Neuron (in vitro differentiated cells): ENCODE data around the gene ZFP57.

ENCODE experiments used
- H2AFZ ChIP-seq: one replicate; pipeline ENCODE4 v1.6.1; 2013; ENCODE audit warnings: low read depth, mild to moderate bottlenecking, inconsistent platforms, low read length, moderate library complexity
- H3K27me3 ChIP-seq: one replicate; pipeline ENCODE4 v1.6.1; 2013; ENCODE audit warnings: low read length; ENCODE audit not compliant: insufficient read depth
- H3K36me3 ChIP-seq: one replicate; pipeline ENCODE4 v1.6.1; 2013; ENCODE audit warnings: low read length; ENCODE audit not compliant: insufficient read depth
- H3K4me1 ChIP-seq: one replicate; pipeline ENCODE4 v1.6.1; 2013; ENCODE audit warnings: low read length; ENCODE audit not compliant: insufficient read depth
- H3K4me3 ChIP-seq: 2 replicates; pipeline ENCODE4 v1.5.1; 2013; ENCODE audit warnings: mild to moderate bottlenecking, low read length, moderate library complexity
- H3K9me3 ChIP-seq: one replicate; pipeline ENCODE4 v1.6.1; 2013; ENCODE audit warnings: low read length

Gene ZFP57

GRCh38 chr6:29680904-29681303, at the start of gene ZFP57:
TSS of gene ZFP57 (minus strand) at chr6:29681152. CDS start at chr6:29677003, 4,149 bp downstream.
- no peaks in the 10 kb centered on the region for H3K36me3 ChIP-seq
- no peak within 1 kb of the TSS for H2AFZ ChIP-seq
- H3K4me3 ChIP-seq: no peak within 1 kb of the TSS
- no peaks in the 10 kb centered on the region for H3K4me1 ChIP-seq
- H3K27me3 ChIP-seq: no peaks in the 10 kb centered on the region
- no peaks in the 10 kb centered on the region for H3K9me3 ChIP-seq

- Histone ChIP-seq H2AFZ (no peak overlapping the region), H3K36me3 (no peaks in the 10 kb centered on the region), H3K27me3 (peaks cover 15% of the 10 kb centered on the region), H3K4me3 (no peak overlapping the region), H3K9me3 (no peaks in the 10 kb centered on the region), H3K4me1 (no peaks in the 10 kb centered on the region)
Measured at GRCh38 chr6:29730575-29731126, 49.7 kb upstream of the ZFP57 start.

DNA sequence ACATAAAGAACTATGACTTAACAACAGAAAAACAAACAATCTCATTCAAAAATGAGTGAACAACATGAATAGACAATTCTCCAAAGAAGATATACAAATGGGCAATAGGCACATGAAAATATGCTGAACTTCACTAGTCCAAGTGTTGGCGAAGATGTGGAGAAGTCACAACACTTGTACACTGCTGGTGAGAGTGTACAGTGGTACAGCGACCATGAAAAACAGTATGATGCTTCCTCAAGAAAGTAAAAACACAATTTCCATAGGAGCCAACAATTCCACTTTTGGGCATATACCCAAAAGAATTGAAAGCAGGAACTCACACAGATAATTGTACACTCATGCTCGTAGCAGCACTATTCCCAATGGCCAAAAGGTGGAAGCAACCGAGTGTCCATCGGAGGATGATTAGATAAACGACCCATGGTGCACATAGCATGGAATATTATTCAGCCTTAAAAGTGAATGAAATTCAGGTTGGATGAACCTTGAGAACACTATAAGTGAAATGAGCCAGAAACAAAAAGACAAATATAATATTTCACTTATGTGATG, 48.9 kb upstream of the ZFP57 start:
- Histone ChIP-seq H3K27me3 (peaks cover 22% of the 10 kb centered on the region), H3K4me1 (no peaks in the 10 kb centered on the region), H2AFZ (no peak overlapping the region), H3K36me3 (no peaks in the 10 kb centered on the region), H3K9me3 (no peaks in the 10 kb centered on the region), H3K4me3 (no peak overlapping the region)

- Histone ChIP-seq H2AFZ (no peak overlapping the region), H3K27me3 (peaks cover 28% of the 10 kb centered on the region)
Measured at GRCh38 chr6:29728875-29729270, 47.9 kb upstream of the ZFP57 start.

DNA sequence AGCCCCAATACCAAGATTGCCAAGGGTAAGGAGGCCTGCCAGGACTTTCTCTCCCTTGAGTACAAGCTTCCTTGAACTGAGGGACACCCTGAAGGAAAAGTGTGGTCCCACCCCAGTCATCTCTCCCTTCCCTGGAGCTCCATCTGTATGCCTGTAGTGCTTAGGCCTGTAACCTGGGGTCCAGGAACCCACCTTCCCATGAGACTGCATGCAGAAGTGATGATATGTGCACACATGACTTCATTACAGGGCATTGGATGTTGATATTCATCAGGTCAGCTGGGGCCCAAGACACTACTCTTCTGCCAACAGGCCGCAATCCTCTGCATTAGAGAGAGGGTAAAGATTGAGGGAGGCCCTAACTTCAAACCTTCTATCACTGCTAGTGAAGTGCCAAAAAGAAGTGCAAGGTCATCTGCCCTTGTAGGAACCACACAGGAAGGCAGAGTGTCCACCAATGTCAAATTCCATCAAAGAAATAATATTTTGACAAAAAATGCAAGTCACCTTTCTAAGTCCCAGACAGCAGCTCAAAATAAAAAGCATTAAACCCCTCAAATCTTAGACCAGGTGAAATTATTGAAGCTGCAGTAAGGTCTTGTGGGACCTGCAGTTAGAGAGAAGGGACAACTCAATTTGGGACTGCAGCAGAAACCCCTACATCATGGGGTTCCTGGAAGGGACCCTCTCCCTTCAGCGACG, 47.4 kb upstream of the ZFP57 start:
- Histone ChIP-seq H3K27me3 (peaks cover 34% of the 10 kb centered on the region), H3K36me3 (no peaks in the 10 kb centered on the region), H3K4me3 (no peak overlapping the region), H3K9me3 (peaks cover 4% of the 10 kb centered on the region), H3K4me1 (no peaks in the 10 kb centered on the region), H2AFZ (no peak overlapping the region)

More at GRCh38 chr6:29728875-29729270, 47.9 kb upstream of the ZFP57 start:
- H3K36me3 ChIP-seq: no peaks in the 10 kb centered on the region
- H3K4me3 ChIP-seq: no peak overlapping the region
- H3K9me3 ChIP-seq: peaks cover 4% of the 10 kb centered on the region
- no peaks in the 10 kb centered on the region for H3K4me1 ChIP-seq

GRCh38 chr6:29727637-29728036, 46.7 kb upstream of the ZFP57 start:
- H3K36me3 ChIP-seq: no peaks in the 10 kb centered on the region
- H3K4me1 ChIP-seq: no peaks in the 10 kb centered on the region
- H2AFZ ChIP-seq: no peak overlapping the region
- no peak overlapping the region for H3K4me3 ChIP-seq
- H3K9me3 ChIP-seq: peaks cover 4% of the 10 kb centered on the region
- peaks cover 40% of the 10 kb centered on the region for H3K27me3 ChIP-seq

DNA sequence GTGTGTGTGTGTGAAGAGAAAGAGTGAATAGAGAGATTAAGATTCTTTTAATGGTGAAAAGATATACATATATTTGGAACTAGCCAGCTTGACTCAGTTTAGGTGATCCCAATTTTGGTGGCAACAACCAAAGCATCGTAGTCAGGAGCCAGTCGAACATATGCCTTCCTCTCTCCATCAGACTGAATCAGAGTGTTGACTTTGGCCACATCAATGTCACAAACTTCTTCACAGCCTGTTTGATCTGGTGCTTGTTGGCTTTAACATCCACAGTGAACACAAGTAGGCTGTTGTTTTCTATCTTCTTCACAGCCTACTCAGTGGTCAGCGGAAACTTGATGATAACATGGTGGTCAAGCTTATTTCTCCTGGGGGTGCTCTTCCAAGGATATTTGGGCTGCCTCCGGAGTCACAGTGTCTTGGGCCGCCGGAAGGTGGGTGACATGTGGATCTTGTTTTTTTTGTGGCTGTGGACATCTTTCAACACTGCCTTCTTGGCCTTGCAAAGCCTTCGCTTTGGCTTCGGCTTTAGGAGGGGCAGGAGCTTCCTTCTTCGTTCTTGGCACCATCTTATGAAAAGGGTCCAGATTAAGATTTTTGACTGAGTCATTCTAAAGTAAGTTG, 45.7 kb upstream of the ZFP57 start:
- H3K4me3 ChIP-seq: no peak overlapping the region
- H3K27me3 ChIP-seq: peaks cover 44% of the 10 kb centered on the region
- peaks cover 4% of the 10 kb centered on the region for H3K9me3 ChIP-seq
- no peaks in the 10 kb centered on the region for H3K4me1 ChIP-seq
- no peaks in the 10 kb centered on the region for H3K36me3 ChIP-seq
- H2AFZ ChIP-seq: no peak overlapping the region

GRCh38 chr6:29726001-29726400, 45.0 kb upstream of the ZFP57 start:
- Histone ChIP-seq H3K36me3 (no peaks in the 10 kb centered on the region), H3K4me3 (no peak overlapping the region), H3K4me1 (no peaks in the 10 kb centered on the region), H2AFZ (no peak overlapping the region), H3K9me3 (peaks cover 4% of the 10 kb centered on the region), H3K27me3 (peaks cover 45% of the 10 kb centered on the region)

DNA sequence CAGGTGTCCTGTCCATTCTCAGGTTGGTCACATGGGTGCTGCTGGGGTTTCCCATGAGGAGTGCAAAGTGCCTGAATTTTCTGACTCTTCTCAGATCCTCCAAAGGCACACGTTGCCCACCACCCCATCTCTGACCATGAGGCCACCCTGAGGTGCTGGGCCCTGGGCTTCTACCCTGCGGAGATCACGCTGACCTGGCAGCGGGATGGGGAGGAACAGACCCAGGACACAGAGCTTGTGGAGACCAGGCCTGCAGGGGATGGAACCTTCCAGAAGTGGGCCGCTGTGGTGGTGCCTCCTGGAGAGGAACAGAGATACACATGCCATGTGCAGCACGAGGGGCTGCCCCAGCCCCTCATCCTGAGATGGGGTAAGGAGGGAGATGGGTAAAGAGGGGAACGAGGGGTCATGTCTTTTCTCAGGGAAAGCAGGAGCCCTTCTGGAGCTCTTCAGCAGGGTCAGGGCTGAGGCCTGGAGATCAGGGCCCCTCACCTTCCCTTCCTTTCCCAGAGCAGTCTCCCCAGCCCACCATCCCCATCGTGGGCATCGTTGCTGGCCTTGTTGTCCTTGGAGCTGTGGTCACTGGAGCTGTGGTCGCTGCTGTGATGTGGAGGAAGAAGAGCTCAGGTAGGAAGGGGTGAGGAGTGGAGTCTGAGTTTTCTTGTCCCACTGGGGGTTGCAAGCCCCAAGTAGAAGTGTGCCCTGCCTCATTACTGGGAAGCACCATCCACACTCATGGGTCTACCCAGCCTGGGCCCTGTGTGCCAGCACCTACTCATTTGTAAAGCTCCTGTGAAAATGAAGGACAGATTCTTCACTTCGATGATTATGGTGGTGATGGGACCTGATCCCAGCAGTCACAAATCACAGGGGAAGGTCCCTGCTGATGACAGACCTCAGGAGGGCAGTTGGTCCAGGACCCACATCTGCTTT, 44.3 kb upstream of the ZFP57 start:
- Histone ChIP-seq H3K4me1 (no peaks in the 10 kb centered on the region), H3K36me3 (no peaks in the 10 kb centered on the region), H3K4me3 (no peak overlapping the region), H2AFZ (no peak overlapping the region), H3K27me3 (peaks cover 44% of the 10 kb centered on the region), H3K9me3 (peaks cover 4% of the 10 kb centered on the region)

DNA sequence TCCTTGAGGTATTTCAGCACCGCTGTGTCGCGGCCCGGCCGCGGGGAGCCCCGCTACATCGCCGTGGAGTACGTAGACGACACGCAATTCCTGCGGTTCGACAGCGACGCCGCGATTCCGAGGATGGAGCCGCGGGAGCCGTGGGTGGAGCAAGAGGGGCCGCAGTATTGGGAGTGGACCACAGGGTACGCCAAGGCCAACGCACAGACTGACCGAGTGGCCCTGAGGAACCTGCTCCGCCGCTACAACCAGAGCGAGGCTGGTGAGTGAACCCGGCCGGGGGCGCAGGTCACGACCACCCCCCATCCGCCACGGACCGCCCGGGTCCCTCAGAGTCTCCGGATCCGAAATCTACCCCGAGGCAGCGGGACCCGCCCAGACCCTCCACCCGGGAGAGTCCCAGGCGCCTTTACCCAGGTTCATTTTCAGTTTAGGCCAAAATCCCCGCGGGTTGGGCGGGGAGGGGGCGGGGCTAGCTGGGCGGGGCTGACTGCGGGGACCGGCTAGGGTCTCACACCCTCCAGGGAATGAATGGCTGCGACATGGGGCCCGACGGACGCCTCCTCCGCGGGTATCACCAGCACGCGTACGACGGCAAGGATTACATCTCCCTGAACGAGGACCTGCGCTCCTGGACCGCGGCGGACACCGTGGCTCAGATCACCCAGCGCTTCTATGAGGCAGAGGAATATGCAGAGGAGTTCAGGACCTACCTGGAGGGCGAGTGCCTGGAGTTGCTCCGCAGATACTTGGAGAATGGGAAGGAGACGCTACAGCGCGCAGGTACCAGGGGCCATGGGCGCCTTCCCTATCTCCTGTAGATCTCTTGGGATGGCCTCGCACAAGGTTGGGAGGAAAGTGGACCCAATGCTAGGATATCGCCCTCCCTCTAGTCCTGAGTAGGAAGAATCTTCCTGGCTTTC, 43.0 kb upstream of the ZFP57 start:
- Histone ChIP-seq H2AFZ (peak overlapping the region; percentile 71), H3K36me3 (no peaks in the 10 kb centered on the region), H3K4me3 (peak overlapping the region; percentile 18), H3K9me3 (peaks cover 4% of the 10 kb centered on the region), H3K27me3 (peaks cover 44% of the 10 kb centered on the region), H3K4me1 (no peaks in the 10 kb centered on the region)

GRCh38 chr6:29723262-29723665, 42.3 kb upstream of the ZFP57 start, which contains the start of gene HLA-F:
TSS of gene HLA-F (plus strand) at chr6:29723434. CDS start at chr6:29723464, 30 bp downstream.
- no peaks in the 10 kb centered on the region for H3K4me1 ChIP-seq
- H3K36me3 ChIP-seq: no peaks in the 10 kb centered on the region
- peaks cover 4% of the 10 kb centered on the region for H3K9me3 ChIP-seq
- H3K4me3 ChIP-seq: peak within 1 kb of the TSS; percentile 18
- peaks cover 44% of the 10 kb centered on the region for H3K27me3 ChIP-seq
- peak within 1 kb of the TSS; percentile 71 for H2AFZ ChIP-seq

GRCh38 chr6:29720863-29721262, 39.9 kb upstream of the ZFP57 start:
- Histone ChIP-seq H3K9me3 (peaks cover 4% of the 10 kb centered on the region), H3K27me3 (peaks cover 35% of the 10 kb centered on the region), H3K36me3 (no peaks in the 10 kb centered on the region), H3K4me1 (no peaks in the 10 kb centered on the region), H2AFZ (no peak overlapping the region), H3K4me3 (no peak overlapping the region)
